GM12878 (cell line): ENCODE data around the gene CDK15. TPM values are rescaled to one million over a fixed set of nuclear protein-coding genes. Genes with fewer than 3 reads are reported as not detected.

Experiments used
- EZH2 ChIP-seq: IDR thresholded peaks from 2 replicates; pipeline ENCODE4 v1.6.1; 2012; ENCODE audit warnings: low read depth, mild to moderate bottlenecking, control low read depth, inconsistent platforms, low read length, borderline replicate concordance; ENCODE audit not compliant: control insufficient read depth
- FOXM1 ChIP-seq: IDR thresholded peaks from 2 replicates; pipeline ENCODE4 v1.6.1; 2012; ENCODE audit warnings: low read depth, mild to moderate bottlenecking, inconsistent platforms, low read length, moderate library complexity
- HDAC2 ChIP-seq: fragments of 200-600 bp; sonication (generic); IDR thresholded peaks from 2 replicates; pipeline ENCODE4 v1.6.1; 2017
- IKZF2 ChIP-seq, 2 experiments: fragments of 450-650 bp; IDR thresholded peaks; 2 replicates each; pipeline ENCODE4 v1.6.1; 2017; ENCODE audit warnings: mild to moderate bottlenecking in 2 of 2, moderate library complexity in 2 of 2
- JUNB ChIP-seq: IDR thresholded peaks from 2 replicates; pipeline ENCODE4 v1.6.1; 2016; ENCODE audit warnings: antibody characterized with exemption, mild to moderate bottlenecking
- KAT2A ChIP-seq: conservative IDR thresholded peaks from 2 replicates; pipeline ENCODE4 v1.6.1; 2011; ENCODE audit warnings: low read depth, low read length; ENCODE audit not compliant: control insufficient read depth
- MAX ChIP-seq: IDR thresholded peaks from 2 replicates; pipeline ENCODE4 v1.6.1; 2012; ENCODE audit warnings: low read depth, low read length, improper control_type of control experiment
- NR2F1 ChIP-seq: fragments of 450-650 bp; conservative IDR thresholded peaks from 2 replicates; pipeline ENCODE4 v1.6.1; 2017; ENCODE audit warnings: mild to moderate bottlenecking
- SMAD5 ChIP-seq: IDR thresholded peaks from 2 replicates; pipeline ENCODE4 v1.6.1; 2016; ENCODE audit warnings: antibody characterized with exemption, low read depth
- SP1 ChIP-seq: IDR thresholded peaks from one replicate; pipeline ENCODE4 v1.6.1; 2011; ENCODE audit warnings: low read depth, low read length
- STAT3 ChIP-seq: IDR thresholded peaks from 2 replicates; pipeline ENCODE4 v1.6.1; 2011; ENCODE audit warnings: low read depth, low read length, improper control_type of control experiment
- TCF12 ChIP-seq: IDR thresholded peaks from 2 replicates; pipeline ENCODE4 v1.6.1; 2011; ENCODE audit warnings: low read depth, mild to moderate bottlenecking, low read length
- TCF3 ChIP-seq: IDR thresholded peaks from 2 replicates; pipeline ENCODE4 v1.6.1; 2012; ENCODE audit warnings: low read depth, mild to moderate bottlenecking, low read length, borderline replicate concordance; ENCODE audit not compliant: insufficient read depth
- ZBTB33 ChIP-seq: fragments of 450-650 bp; IDR thresholded peaks from 2 replicates; pipeline ENCODE4 v1.6.1; 2017; ENCODE audit warnings: mild to moderate bottlenecking
- ZNF24 ChIP-seq: fragments of 450-650 bp; IDR thresholded peaks from 2 replicates; pipeline ENCODE4 v1.6.1; 2017; ENCODE audit warnings: antibody characterized with exemption, mild to moderate bottlenecking
- ZNF622 ChIP-seq: fragments of 450-650 bp; IDR thresholded peaks from 2 replicates; pipeline ENCODE4 v1.6.1; 2017; ENCODE audit warnings: mild to moderate bottlenecking, inconsistent platforms
- polyA plus RNA-seq, 11 experiments: library from polyadenylated mRNA; depleted of rRNA in 4 of 11; unstranded in 6 of 11; stranded (reverse) in 5 of 11; fragments of >200 nt; fragmentation: Nextera tagmentation in 4 of 11; fragmentation: Illumina TruSeq in 1 of 11; extraction: Ambion mirVana in 4 of 11; extraction: Trizol in 1 of 11; gene quantifications; 1 replicate in 1 of 11; 2 replicates in 10 of 11; pipeline versions ENCODE4 v1.2.1 to v1.2.3, GENCODE V29; 2011 to 2016; ENCODE audit warnings: inconsistent platforms in 2 of 11, missing spikeins in 2 of 11, low read depth in 1 of 11
- total RNA-seq, 4 experiments: library from RNA; depleted of rRNA in 3 of 4; stranded (reverse); fragments of >200 nt in 3 of 4; fragmentation: Illumina TruSeq in 1 of 4; extraction: Trizol in 1 of 4; gene quantifications; 2 replicates each; pipeline versions ENCODE4 v1.2.1 to v1.2.3, GENCODE V29; 2013 to 2021
- TF ChIP-seq, protein P1 (sequence below): IDR thresholded peaks from 2 replicates; pipeline ENCODE4 v1.6.1; 2012; ENCODE audit warnings: improper control_type of control experiment, low read depth, low read length; ENCODE audit not compliant: insufficient replicate concordance
- TF ChIP-seq, protein P2 (sequence below): IDR thresholded peaks from 2 replicates; pipeline ENCODE4 v1.6.1; 2011; ENCODE audit warnings: low read depth, mild to moderate bottlenecking, low read length, moderate library complexity, borderline replicate concordance; ENCODE audit errors: extremely low read depth
- TF ChIP-seq, protein P3 (sequence below): IDR thresholded peaks from 2 replicates; pipeline ENCODE4 v1.6.1; 2011; ENCODE audit warnings: borderline replicate concordance, low read depth, mild to moderate bottlenecking, moderate library complexity, mixed read lengths, low read length; ENCODE audit not compliant: insufficient read depth; ENCODE audit errors: extremely low read length
- TF ChIP-seq, protein P4 (sequence below): IDR thresholded peaks from 2 replicates; pipeline ENCODE4 v1.6.1; 2012; ENCODE audit warnings: low read depth, low read length, improper control_type of control experiment

The CDK15 gene
- total and polyA plus RNA-seq, 10 of the 15 experiments (the other 5 are each of a cell fraction or from before 2014, with no cell fraction given): 0.01 to 0.04 TPM; not detected in 8

- TF ChIP-seq, protein P1, sequence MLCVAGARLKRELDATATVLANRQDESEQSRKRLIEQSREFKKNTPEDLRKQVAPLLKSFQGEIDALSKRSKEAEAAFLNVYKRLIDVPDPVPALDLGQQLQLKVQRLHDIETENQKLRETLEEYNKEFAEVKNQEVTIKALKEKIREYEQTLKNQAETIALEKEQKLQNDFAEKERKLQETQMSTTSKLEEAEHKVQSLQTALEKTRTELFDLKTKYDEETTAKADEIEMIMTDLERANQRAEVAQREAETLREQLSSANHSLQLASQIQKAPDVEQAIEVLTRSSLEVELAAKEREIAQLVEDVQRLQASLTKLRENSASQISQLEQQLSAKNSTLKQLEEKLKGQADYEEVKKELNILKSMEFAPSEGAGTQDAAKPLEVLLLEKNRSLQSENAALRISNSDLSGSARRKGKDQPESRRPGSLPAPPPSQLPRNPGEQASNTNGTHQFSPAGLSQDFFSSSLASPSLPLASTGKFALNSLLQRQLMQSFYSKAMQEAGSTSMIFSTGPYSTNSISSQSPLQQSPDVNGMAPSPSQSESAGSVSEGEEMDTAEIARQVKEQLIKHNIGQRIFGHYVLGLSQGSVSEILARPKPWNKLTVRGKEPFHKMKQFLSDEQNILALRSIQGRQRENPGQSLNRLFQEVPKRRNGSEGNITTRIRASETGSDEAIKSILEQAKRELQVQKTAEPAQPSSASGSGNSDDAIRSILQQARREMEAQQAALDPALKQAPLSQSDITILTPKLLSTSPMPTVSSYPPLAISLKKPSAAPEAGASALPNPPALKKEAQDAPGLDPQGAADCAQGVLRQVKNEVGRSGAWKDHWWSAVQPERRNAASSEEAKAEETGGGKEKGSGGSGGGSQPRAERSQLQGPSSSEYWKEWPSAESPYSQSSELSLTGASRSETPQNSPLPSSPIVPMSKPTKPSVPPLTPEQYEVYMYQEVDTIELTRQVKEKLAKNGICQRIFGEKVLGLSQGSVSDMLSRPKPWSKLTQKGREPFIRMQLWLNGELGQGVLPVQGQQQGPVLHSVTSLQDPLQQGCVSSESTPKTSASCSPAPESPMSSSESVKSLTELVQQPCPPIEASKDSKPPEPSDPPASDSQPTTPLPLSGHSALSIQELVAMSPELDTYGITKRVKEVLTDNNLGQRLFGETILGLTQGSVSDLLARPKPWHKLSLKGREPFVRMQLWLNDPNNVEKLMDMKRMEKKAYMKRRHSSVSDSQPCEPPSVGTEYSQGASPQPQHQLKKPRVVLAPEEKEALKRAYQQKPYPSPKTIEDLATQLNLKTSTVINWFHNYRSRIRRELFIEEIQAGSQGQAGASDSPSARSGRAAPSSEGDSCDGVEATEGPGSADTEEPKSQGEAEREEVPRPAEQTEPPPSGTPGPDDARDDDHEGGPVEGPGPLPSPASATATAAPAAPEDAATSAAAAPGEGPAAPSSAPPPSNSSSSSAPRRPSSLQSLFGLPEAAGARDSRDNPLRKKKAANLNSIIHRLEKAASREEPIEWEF: peak; percentile 27
- TF ChIP-seq STAT3: no peak
- TF ChIP-seq TCF12: peak; percentile 27; the same call in 1 of the 2 replicates
- TF ChIP-seq, protein P2, sequence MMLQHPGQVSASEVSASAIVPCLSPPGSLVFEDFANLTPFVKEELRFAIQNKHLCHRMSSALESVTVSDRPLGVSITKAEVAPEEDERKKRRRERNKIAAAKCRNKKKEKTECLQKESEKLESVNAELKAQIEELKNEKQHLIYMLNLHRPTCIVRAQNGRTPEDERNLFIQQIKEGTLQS: peak; percentile 64; the same call in 1 of the 2 replicates
- no peak for TF ChIP-seq ZNF622
- TF ChIP-seq KAT2A: no peak
- TF ChIP-seq SMAD5: no peak
- no peak for TF ChIP-seq NR2F1
- TF ChIP-seq TCF3: no peak
- no peak for TF ChIP-seq FOXM1
- no peak for TF ChIP-seq JUNB
- TF ChIP-seq, protein P3, sequence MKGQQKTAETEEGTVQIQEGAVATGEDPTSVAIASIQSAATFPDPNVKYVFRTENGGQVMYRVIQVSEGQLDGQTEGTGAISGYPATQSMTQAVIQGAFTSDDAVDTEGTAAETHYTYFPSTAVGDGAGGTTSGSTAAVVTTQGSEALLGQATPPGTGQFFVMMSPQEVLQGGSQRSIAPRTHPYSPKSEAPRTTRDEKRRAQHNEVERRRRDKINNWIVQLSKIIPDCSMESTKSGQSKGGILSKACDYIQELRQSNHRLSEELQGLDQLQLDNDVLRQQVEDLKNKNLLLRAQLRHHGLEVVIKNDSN: peak; percentile 66
- TF ChIP-seq, protein P4, sequence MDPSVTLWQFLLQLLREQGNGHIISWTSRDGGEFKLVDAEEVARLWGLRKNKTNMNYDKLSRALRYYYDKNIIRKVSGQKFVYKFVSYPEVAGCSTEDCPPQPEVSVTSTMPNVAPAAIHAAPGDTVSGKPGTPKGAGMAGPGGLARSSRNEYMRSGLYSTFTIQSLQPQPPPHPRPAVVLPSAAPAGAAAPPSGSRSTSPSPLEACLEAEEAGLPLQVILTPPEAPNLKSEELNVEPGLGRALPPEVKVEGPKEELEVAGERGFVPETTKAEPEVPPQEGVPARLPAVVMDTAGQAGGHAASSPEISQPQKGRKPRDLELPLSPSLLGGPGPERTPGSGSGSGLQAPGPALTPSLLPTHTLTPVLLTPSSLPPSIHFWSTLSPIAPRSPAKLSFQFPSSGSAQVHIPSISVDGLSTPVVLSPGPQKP: peak; percentile 45; the same call in 1 of the 2 replicates
- no peak; the same call in 1 of the 2 replicates for TF ChIP-seq MAX
- no peak for TF ChIP-seq EZH2
- peak; percentile 27 to 30; a peak in 1 of 4 replicates for TF ChIP-seq IKZF2 (IDR thresholded peaks at IDR 0.05)
- no peak for TF ChIP-seq HDAC2
- TF ChIP-seq SP1: no peak
- TF ChIP-seq ZBTB33: no peak
- TF ChIP-seq ZNF24: no peak
These were observed 25.5 kb upstream of the CDK15 start, which contains the start of gene ALS2 (continued) for GRCh38 chr2:201780674-201781493.
